Peyer's patch (tissue), 4 donors: Measurements from ENCODE around the gene RBM44. TPM values are rescaled to one million over a fixed set of nuclear protein-coding genes. Genes with fewer than 3 reads are reported as not detected.
"Not testable (repeated sequence)": the region's sequence is repeated elsewhere in the genome, so short reads cannot be mapped to it uniquely, and the experiment has no call there.

Source experiments
- DNase-seq, 3 donors: peaks; one replicate each; pipeline ENCODE4 v3.0.0-alpha.2; 2017 to 2019
- H3K27ac ChIP-seq, 4 donors: fragments of 200-600 bp; sonication (generic); one replicate each; pipeline ENCODE4 v1.5.1; 2016 to 2019
- H3K27me3 ChIP-seq, 2 donors: fragments of 200-600 bp; sonication (generic); one replicate each; pipeline ENCODE4 v1.5.1; 2019
- H3K36me3 ChIP-seq, 3 donors: fragments of 200-600 bp; sonication (generic); one replicate each; pipeline ENCODE4 v1.5.1; 2016 to 2019
- H3K4me1 ChIP-seq, 4 donors: fragments of 200-600 bp; sonication (generic); one replicate each; pipeline ENCODE4 v1.5.1; 2016 to 2019
- H3K4me3 ChIP-seq, 4 donors: fragments of 200-600 bp; sonication (generic); 1 replicate in 3 of 4; 2 replicates in 1 of 4; pipeline ENCODE4 v1.5.1; 2016 to 2019; ENCODE audit warnings: mild to moderate bottlenecking in 1 of 4
- H3K9me3 ChIP-seq, 4 donors: fragments of 200-600 bp; sonication (generic); one replicate each; pipeline ENCODE4 v1.5.1; 2016 to 2019; ENCODE audit warnings: mild to moderate bottlenecking in 1 of 4
- POLR2A ChIP-seq, 2 donors: fragments of 450-650 bp; IDR thresholded peaks; one replicate each; pipeline ENCODE4 v1.5.1; 2017; ENCODE audit warnings: antibody characterized with exemption in 2 of 2, mild to moderate bottlenecking in 2 of 2, moderate library complexity in 2 of 2
- total RNA-seq, 4 donors: library from RNA; depleted of rRNA; stranded (reverse); fragments of >200 nt; gene quantifications; one replicate each; pipeline ENCODE4 v1.1.0, GENCODE V29; 2016
- TF ChIP-seq, protein P1 (sequence below), 6 experiments: fragments of 450-650 bp in 4 of 6; fragments of 200-600 bp in 2 of 6; sonication (generic) in 1 of 6; IDR thresholded peaks; one replicate each; pipeline ENCODE4 v1.5.1; 2017 to 2019; ENCODE audit warnings: antibody characterized with exemption in 6 of 6, mild to moderate bottlenecking in 3 of 6, moderate library complexity in 1 of 6

The RBM44 gene
- total RNA-seq, 4 donors from 2014 or later = 0.38 to 2.5 (median 1.4) TPM

DNA sequence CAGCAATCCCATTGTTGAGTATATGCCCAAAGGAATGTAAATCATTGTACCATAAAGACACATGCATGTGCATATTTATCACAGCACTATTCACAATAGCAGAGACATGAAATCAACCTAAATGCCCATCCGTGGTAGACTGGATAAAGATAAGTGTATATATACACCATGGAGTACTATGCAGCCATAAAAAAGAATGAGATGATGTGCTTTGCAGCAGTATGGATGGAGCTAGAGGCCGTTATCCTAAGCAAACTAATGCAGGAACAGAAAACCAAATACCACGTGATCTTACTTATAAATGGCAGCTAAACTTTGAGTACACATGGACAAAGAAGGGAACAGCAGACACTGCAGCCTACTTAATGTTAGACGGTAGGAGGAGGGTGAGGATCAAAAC is 42.5 kb downstream of the RBM44 start:
- Histone ChIP-seq H3K9me3 (no peaks in the 10 kb centered on the region), H3K36me3 (no peaks in the 10 kb centered on the region), H3K4me3 (no peak overlapping the region), H3K27ac (no peak overlapping the region), H3K27me3 (no peaks in the 10 kb centered on the region), H3K4me1 (no peaks in the 10 kb centered on the region)
- TF ChIP-seq, protein P1, sequence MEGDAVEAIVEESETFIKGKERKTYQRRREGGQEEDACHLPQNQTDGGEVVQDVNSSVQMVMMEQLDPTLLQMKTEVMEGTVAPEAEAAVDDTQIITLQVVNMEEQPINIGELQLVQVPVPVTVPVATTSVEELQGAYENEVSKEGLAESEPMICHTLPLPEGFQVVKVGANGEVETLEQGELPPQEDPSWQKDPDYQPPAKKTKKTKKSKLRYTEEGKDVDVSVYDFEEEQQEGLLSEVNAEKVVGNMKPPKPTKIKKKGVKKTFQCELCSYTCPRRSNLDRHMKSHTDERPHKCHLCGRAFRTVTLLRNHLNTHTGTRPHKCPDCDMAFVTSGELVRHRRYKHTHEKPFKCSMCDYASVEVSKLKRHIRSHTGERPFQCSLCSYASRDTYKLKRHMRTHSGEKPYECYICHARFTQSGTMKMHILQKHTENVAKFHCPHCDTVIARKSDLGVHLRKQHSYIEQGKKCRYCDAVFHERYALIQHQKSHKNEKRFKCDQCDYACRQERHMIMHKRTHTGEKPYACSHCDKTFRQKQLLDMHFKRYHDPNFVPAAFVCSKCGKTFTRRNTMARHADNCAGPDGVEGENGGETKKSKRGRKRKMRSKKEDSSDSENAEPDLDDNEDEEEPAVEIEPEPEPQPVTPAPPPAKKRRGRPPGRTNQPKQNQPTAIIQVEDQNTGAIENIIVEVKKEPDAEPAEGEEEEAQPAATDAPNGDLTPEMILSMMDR (IDR thresholded peaks at IDR 0.05) = no peak
- TF ChIP-seq POLR2A (IDR thresholded peaks at IDR 0.05) = no peak
- DNase-seq = no peak

DNA sequence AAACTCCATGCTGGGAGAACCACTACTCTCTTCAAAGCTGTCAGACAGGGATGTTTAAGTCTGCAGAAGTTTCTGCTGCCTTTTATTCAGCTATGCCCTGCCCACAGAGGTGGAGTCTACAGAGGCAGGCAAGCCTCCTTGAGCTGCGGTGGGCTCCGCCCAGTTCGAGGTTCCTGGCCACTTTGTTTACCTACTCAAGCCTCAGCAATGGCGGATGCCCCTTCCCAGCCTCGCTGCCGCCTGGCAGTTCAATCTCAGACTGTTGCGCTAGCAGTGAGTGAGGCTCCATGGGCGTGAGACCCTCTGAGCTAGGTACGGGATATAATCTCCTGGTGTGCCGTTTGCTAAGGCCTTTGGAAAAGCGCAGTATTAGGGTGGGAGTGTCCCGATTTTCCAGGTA is 50.4 kb downstream of the RBM44 start:
- not testable (repeated sequence) for H3K9me3 ChIP-seq, DNase-seq, H3K27me3 ChIP-seq

DNA sequence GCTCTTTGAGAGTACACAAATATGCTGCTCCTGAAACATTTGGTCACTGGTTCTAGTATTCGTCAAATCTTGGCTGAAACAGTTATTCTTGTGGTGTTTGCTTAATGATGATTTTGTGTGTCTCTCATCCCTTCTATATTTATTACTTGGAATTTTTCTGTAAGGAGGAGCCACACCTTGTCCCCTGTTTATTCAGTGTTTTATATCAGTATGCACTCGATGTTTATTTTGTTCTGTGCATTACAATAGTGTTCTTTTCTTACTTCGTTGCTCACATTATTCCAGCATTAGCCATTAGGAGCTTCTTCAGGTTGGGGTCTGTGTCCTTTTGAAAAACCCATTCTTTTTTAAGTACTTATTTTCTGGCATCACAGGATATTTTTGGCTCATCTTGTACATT is 55.7 kb downstream of the RBM44 start:
- Histone ChIP-seq H3K27me3 (no peaks in the 10 kb centered on the region), H3K4me1 (peaks cover 0 to 9% (median 0%) of the 10 kb centered on the region in 4 donors), H3K4me3 (no peak overlapping the region), H3K27ac (no peak overlapping the region), H3K9me3 (no peaks in the 10 kb centered on the region), H3K36me3 (no peaks in the 10 kb centered on the region)
- no peak for DNase-seq
- no peak for TF ChIP-seq POLR2A (IDR thresholded peaks at IDR 0.05)
- TF ChIP-seq, protein P1 (IDR thresholded peaks at IDR 0.05) = no peak

More for the DNA sequence above, 50.4 kb downstream of the RBM44 start:
- not testable (repeated sequence) for H3K36me3 ChIP-seq, H3K4me1 ChIP-seq, H3K27ac ChIP-seq, H3K4me3 ChIP-seq

DNA sequence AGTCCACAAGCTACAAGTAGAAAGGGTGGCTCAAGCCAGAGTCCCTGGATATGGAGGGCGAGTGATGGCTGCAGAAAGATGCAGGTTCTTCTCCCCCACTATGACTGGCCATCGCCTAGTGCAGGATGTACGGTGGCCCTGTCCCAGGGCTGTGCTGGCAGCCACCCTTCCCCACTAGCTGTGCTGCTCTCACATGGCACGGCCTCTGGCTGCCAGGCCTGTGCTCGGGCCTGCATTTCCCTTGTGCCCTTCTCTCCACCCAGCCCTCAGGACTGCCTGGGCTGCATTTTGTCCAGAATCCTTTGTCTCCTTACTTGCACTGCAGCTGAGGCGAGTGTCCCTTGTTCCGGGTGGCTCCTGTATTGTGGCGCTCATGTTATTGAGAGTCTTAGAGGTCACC is 59.2 kb downstream of the RBM44 start:
- Histone ChIP-seq H3K4me3 (no peak overlapping the region), H3K36me3 (no peaks in the 10 kb centered on the region), H3K9me3 (no peaks in the 10 kb centered on the region), H3K27me3 (no peaks in the 10 kb centered on the region), H3K4me1 (peaks cover 0 to 39% (median 0%) of the 10 kb centered on the region in 4 donors), H3K27ac (no peak overlapping the region)
- no peak for TF ChIP-seq POLR2A (IDR thresholded peaks at IDR 0.05)
- TF ChIP-seq, protein P1 (IDR thresholded peaks at IDR 0.05) = no peak
- no peak for DNase-seq

DNA sequence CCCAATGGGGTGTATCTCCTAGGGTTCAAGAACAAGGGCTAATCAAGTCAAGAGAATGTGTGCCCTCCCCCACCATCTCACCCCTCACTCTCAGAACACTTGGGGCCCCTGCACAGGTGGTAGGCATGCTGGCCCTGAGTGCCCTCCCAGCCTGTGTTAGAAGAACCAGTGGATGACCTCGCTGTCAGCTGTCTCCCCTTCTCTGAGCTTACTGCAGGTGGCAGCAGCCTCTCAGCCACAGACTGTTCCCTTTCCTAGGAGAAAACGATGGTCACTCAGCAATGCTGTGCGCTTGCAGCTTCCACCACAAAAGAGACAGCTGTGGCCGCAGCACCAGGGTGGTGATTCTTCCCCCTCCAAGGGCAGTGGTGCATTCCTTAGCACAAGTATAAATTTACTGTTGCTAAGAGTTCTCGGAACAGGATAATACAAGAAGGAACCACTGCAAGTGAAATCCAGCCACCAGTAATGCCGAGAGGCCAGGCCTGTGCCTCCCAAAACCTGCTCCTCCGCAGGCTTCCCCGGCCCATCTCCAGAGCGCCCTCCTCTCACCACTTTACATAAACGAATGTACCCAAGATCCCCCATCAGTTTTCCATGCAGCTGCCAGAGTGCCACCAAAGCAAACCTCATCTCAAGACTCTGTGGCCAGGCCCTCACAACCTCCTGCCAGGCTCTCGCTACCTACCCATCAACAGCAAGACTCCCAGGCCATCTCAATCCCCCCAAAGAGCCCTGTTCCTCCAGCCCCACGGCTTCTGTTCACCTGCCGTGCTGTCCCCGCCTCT is 59.9 kb downstream of the RBM44 start:
- peak; percentile 21 to 85 (median 77) for DNase-seq
- H3K4me3 ChIP-seq = peak overlapping the region in 2 of 4 donors; percentile 65 to 68
- H3K4me1 ChIP-seq = peaks cover 0 to 44% (median 0%) of the 10 kb centered on the region in 4 donors
- no peaks in the 10 kb centered on the region for H3K27me3 ChIP-seq
- no peaks in the 10 kb centered on the region for H3K9me3 ChIP-seq
- no peaks in the 10 kb centered on the region for H3K36me3 ChIP-seq
- peak overlapping the region in 2 of 4 donors; percentile 78 to 85 for H3K27ac ChIP-seq
- TF ChIP-seq, protein P1 (IDR thresholded peaks at IDR 0.05) = peak in 5 of 6 experiments; percentile 22 to 89 (median 84)
- peak in 1 of 2 donors; percentile 16 for TF ChIP-seq POLR2A (IDR thresholded peaks at IDR 0.05)

DNA sequence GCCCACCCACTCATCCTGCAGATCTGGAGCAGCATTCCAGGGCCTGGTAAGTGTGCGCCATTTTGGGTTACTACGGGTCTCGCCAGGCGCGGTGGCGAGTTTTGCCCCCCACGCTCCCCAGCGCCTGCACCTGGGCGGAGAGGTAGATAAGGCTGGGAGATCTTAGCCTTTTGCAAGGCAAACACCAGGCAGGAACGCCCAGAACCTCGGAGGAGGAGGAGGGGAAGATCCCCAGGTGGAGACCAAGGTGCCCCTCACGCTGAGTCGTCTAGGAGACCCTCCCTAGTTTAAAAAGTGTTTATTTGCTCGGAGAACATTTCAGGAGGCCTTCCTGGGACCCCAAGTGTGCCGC is 60.5 kb downstream of the RBM44 start:
- peak in 1 of 3 donors; percentile 55 for DNase-seq
- TF ChIP-seq, protein P1 (IDR thresholded peaks at IDR 0.05) = no peak
- no peak for TF ChIP-seq POLR2A (IDR thresholded peaks at IDR 0.05)

More for the DNA sequence above, 60.5 kb downstream of the RBM44 start:
- Histone ChIP-seq H3K36me3 (no peaks in the 10 kb centered on the region), H3K27me3 (no peaks in the 10 kb centered on the region), H3K27ac (peak overlapping the region in 2 of 4 donors; percentile 78 to 85), H3K4me3 (peak overlapping the region in 2 of 4 donors; percentile 65 to 68), H3K4me1 (peaks cover 0 to 49% (median 0%) of the 10 kb centered on the region in 4 donors), H3K9me3 (no peaks in the 10 kb centered on the region)
